ENCODE results near the gene ALG14. TPM values are rescaled to one million over a fixed set of nuclear protein-coding genes. Genes with fewer than 3 reads are reported as not detected.

The ALG14 gene
- total RNA-seq, 1 donor from 2014 or later = 5.5 TPM

- TF ChIP-seq CTCF (conservative IDR thresholded peaks at IDR 0.05) = no peak
- Mint-ChIP-seq H3K27me3 (ENCODE audit: low read depth) (no peaks in the 10 kb centered on the region), H3K9me3 (no peaks in the 10 kb centered on the region), H3K4me1 (peaks cover 26% of the 10 kb centered on the region), H3K4me3 (no peak overlapping the region), H3K36me3 (ENCODE audit: low read depth) (no peaks in the 10 kb centered on the region), H3K27ac (ENCODE audit: unreplicated experiment) (no peak overlapping the region)
- DNase-seq (ENCODE audit: low read depth, low spot score) = no peak
These were observed 91.2 kb downstream of the ALG14 start for GRCh38 chr1:94981575-94981973.

- H3K4me1 Mint-ChIP-seq = peaks cover 23% of the 10 kb centered on the region
- no peaks in the 10 kb centered on the region for H3K9me3 Mint-ChIP-seq
- DNase-seq (ENCODE audit: low read depth, low spot score) = no peak
- H3K36me3 Mint-ChIP-seq (ENCODE audit: low read depth) = no peaks in the 10 kb centered on the region
- no peak overlapping the region for H3K27ac Mint-ChIP-seq (ENCODE audit: unreplicated experiment)
- TF ChIP-seq CTCF (conservative IDR thresholded peaks at IDR 0.05) = no peak
- no peak overlapping the region for H3K4me3 Mint-ChIP-seq
- no peaks in the 10 kb centered on the region for H3K27me3 Mint-ChIP-seq (ENCODE audit: low read depth)
These were observed 91.9 kb downstream of the ALG14 start for GRCh38 chr1:94980582-94981574.

- Mint-ChIP-seq H3K36me3 (ENCODE audit: low read depth) (peaks cover 3% of the 10 kb centered on the region), H3K27ac (ENCODE audit: unreplicated experiment) (no peak overlapping the region), H3K27me3 (ENCODE audit: low read depth) (no peaks in the 10 kb centered on the region), H3K4me1 (peaks cover 14% of the 10 kb centered on the region), H3K9me3 (peaks cover 2% of the 10 kb centered on the region), H3K4me3 (no peak overlapping the region)
- DNase-seq (ENCODE audit: low read depth, low spot score) = no peak
- no peak for TF ChIP-seq CTCF (conservative IDR thresholded peaks at IDR 0.05)
These were observed 92.8 kb downstream of the ALG14 start for GRCh38 chr1:94979656-94980581.

- no peak overlapping the region for H3K27ac Mint-ChIP-seq (ENCODE audit: unreplicated experiment)
- H3K4me3 Mint-ChIP-seq = no peak overlapping the region
- DNase-seq (ENCODE audit: low read depth, low spot score) = no peak
- H3K4me1 Mint-ChIP-seq = peaks cover 6% of the 10 kb centered on the region
- H3K36me3 Mint-ChIP-seq (ENCODE audit: low read depth) = peaks cover 4% of the 10 kb centered on the region
- peaks cover 4% of the 10 kb centered on the region for H3K9me3 Mint-ChIP-seq
- H3K27me3 Mint-ChIP-seq (ENCODE audit: low read depth) = no peaks in the 10 kb centered on the region
- no peak for TF ChIP-seq CTCF (conservative IDR thresholded peaks at IDR 0.05)
These were observed 93.6 kb downstream of the ALG14 start for GRCh38 chr1:94979131-94979530.

GRCh38 chr1:94978401-94978800 is 94.3 kb downstream of the ALG14 start:
- DNase-seq (ENCODE audit: low read depth, low spot score) = no peak
- no peak overlapping the region for H3K4me3 Mint-ChIP-seq
- peaks cover 4% of the 10 kb centered on the region for H3K9me3 Mint-ChIP-seq
- no peak for TF ChIP-seq CTCF (conservative IDR thresholded peaks at IDR 0.05)
- H3K36me3 Mint-ChIP-seq (ENCODE audit: low read depth) = peaks cover 4% of the 10 kb centered on the region
- H3K27me3 Mint-ChIP-seq (ENCODE audit: low read depth) = no peaks in the 10 kb centered on the region
- H3K27ac Mint-ChIP-seq (ENCODE audit: unreplicated experiment) = no peak overlapping the region
- peaks cover 5% of the 10 kb centered on the region for H3K4me1 Mint-ChIP-seq

Measured in neural crest cell (in vitro differentiated cells).